HepG2 (cell line): ENCODE results near the gene TMEM98. TPM values are rescaled to one million over a fixed set of nuclear protein-coding genes. Genes with fewer than 3 reads are reported as not detected.
A peak's percentile ranks its signal among the peaks of the same experiment; 100 is the strongest.

Source experiments
- ADNP ChIP-seq: sonication (generic); formaldehyde crosslinking; IDR thresholded peaks from 2 replicates; pipeline ENCODE4 v1.4.0; 2020; ENCODE audit warnings: missing genetic modification reagents
- AKNA ChIP-seq: sonication (generic); formaldehyde crosslinking; IDR thresholded peaks from 2 replicates; pipeline ENCODE4 v1.4.0; 2020; ENCODE audit warnings: missing genetic modification reagents, borderline replicate concordance
- CEBPG ChIP-seq: IDR thresholded peaks from 2 replicates; pipeline ENCODE4 v1.6.1; 2016
- CTCF ChIP-seq: sonication (generic); formaldehyde crosslinking; IDR thresholded peaks from 2 replicates; pipeline ENCODE4 v1.5.0; 2020; ENCODE audit warnings: mild to moderate bottlenecking, missing genetic modification reagents, moderate library complexity
- FOXA1 ChIP-seq, 2 experiments: fragments of 450-650 bp in 1 of 2; sonication (generic) in 1 of 2; formaldehyde crosslinking in 1 of 2; IDR thresholded peaks; 2 replicates each; pipeline versions ENCODE4 v1.4.0 to v1.6.1; 2016 to 2020; ENCODE audit warnings: missing genetic modification reagents in 1 of 2
- KDM2A ChIP-seq: sonication (generic); formaldehyde crosslinking; IDR thresholded peaks from 2 replicates; pipeline ENCODE4 v1.4.0; 2020; ENCODE audit warnings: low read depth, missing genetic modification reagents, borderline replicate concordance
- MAZ ChIP-seq, 2 experiments: sonication (generic) in 1 of 2; formaldehyde crosslinking in 1 of 2; IDR thresholded peaks; 2 replicates each; pipeline versions ENCODE4 v1.5.0 to v1.6.1; 2012 to 2020; ENCODE audit warnings: low read depth in 2 of 2, mild to moderate bottlenecking in 2 of 2, borderline replicate concordance in 1 of 2, improper control_type of control experiment in 1 of 2, low read length in 1 of 2, missing genetic modification reagents in 1 of 2, moderate library complexity in 1 of 2
- MED1 ChIP-seq: sonication (generic); formaldehyde crosslinking; IDR thresholded peaks from 2 replicates; pipeline ENCODE4 v1.4.0; 2020; ENCODE audit warnings: missing genetic modification reagents
- PTBP1 ChIP-seq: fragments of 200-400 bp; formaldehyde crosslinking; IDR thresholded peaks from 2 replicates; pipeline ENCODE4 v1.6.1; 2018; ENCODE audit warnings: low read length, low read depth; ENCODE audit not compliant: poor library complexity, severe bottlenecking
- RBM22 ChIP-seq: fragments of 200-400 bp; formaldehyde crosslinking; optimal IDR thresholded peaks from 2 replicates; pipeline ENCODE3; 2017; ENCODE audit warnings: mild to moderate bottlenecking, low read length, moderate library complexity
- RELA ChIP-seq: sonication (generic); formaldehyde crosslinking; IDR thresholded peaks from 2 replicates; pipeline ENCODE4 v1.4.0; 2020; ENCODE audit warnings: missing genetic modification reagents
- RFXAP ChIP-seq: sonication (generic); formaldehyde crosslinking; IDR thresholded peaks from 2 replicates; pipeline ENCODE4 v1.4.0; 2020; ENCODE audit warnings: missing genetic modification reagents, borderline replicate concordance
- SALL1 ChIP-seq: sonication (generic); formaldehyde crosslinking; IDR thresholded peaks from 2 replicates; pipeline ENCODE4 v1.8.0; 2022; ENCODE audit warnings: mild to moderate bottlenecking, missing genetic modification reagents
- SRSF4 ChIP-seq: fragments of 200-400 bp; formaldehyde crosslinking; IDR thresholded peaks from one replicate; pipeline ENCODE4 v1.6.1; 2018; ENCODE audit warnings: mild to moderate bottlenecking, low read depth, low read length, moderate library complexity; ENCODE audit not compliant: poor library complexity, severe bottlenecking
- TEAD3 ChIP-seq: optimal IDR thresholded peaks from 2 replicates; pipeline ENCODE3; 2016; ENCODE audit warnings: borderline replicate concordance
- ZFX ChIP-seq: sonication (generic); formaldehyde crosslinking; IDR thresholded peaks from 2 replicates; pipeline ENCODE4 v1.4.0; 2020; ENCODE audit warnings: mild to moderate bottlenecking, low read depth, missing genetic modification reagents, moderate library complexity
- ZNF441 ChIP-seq: sonication (generic); formaldehyde crosslinking; IDR thresholded peaks from 2 replicates; pipeline ENCODE4 v1.7.0; 2021; ENCODE audit warnings: missing genetic modification reagents, borderline replicate concordance
- ZNF546 ChIP-seq: sonication (generic); formaldehyde crosslinking; conservative IDR thresholded peaks from 2 replicates; pipeline ENCODE4 v1.8.1; 2023; ENCODE audit warnings: mild to moderate bottlenecking, missing genetic modification reagents
- ZNF569 ChIP-seq: sonication (generic); formaldehyde crosslinking; IDR thresholded peaks from 2 replicates; pipeline ENCODE4 v1.5.0; 2020; ENCODE audit warnings: mild to moderate bottlenecking, missing genetic modification reagents, moderate library complexity, borderline replicate concordance
- ZNF614 ChIP-seq: IDR thresholded peaks from 2 replicates; pipeline ENCODE4 v1.6.1; 2018; ENCODE audit warnings: missing biosample characterization, missing genetic modification reagents, inconsistent platforms, borderline replicate concordance
- ZNF709 ChIP-seq: sonication (generic); formaldehyde crosslinking; IDR thresholded peaks from 2 replicates; pipeline ENCODE4 v1.5.0; 2020; ENCODE audit warnings: mild to moderate bottlenecking, missing genetic modification reagents
- ZNF768 ChIP-seq: sonication (generic); formaldehyde crosslinking; IDR thresholded peaks from 2 replicates; pipeline ENCODE4 v1.4.0; 2020; ENCODE audit warnings: missing genetic modification reagents
- ZNF788 ChIP-seq: sonication (generic); formaldehyde crosslinking; IDR thresholded peaks from 2 replicates; pipeline ENCODE4 v1.5.0; 2020; ENCODE audit warnings: mild to moderate bottlenecking, missing genetic modification reagents, borderline replicate concordance
- ZSCAN29 ChIP-seq: sonication (generic); formaldehyde crosslinking; conservative IDR thresholded peaks from 2 replicates; pipeline ENCODE4 v1.4.0; 2020; ENCODE audit warnings: mild to moderate bottlenecking, missing genetic modification reagents
- polyA plus RNA-seq, 8 experiments: library from polyadenylated mRNA; depleted of rRNA in 3 of 8; stranded (reverse) in 7 of 8; unstranded in 1 of 8; fragments of >200 nt; fragmentation: Illumina TruSeq in 4 of 8; extraction: Trizol in 4 of 8; gene quantifications; 2 replicates each; pipeline versions ENCODE4 v1.2.1 to v1.2.3, GENCODE V29; 2011 to 2016; ENCODE audit warnings: low read depth in 4 of 8, missing spikeins in 1 of 8, mixed read lengths in 1 of 8; ENCODE audit not compliant: insufficient read depth in 1 of 8
- total RNA-seq, 5 experiments: library from RNA; depleted of rRNA; stranded (reverse); fragments of >200 nt; fragmentation: Illumina TruSeq; extraction: Trizol; gene quantifications; 2 replicates each; pipeline ENCODE4 v1.2.3, GENCODE V29; 2016; ENCODE audit warnings: low read depth in 1 of 5

The TMEM98 gene
- total and polyA plus RNA-seq, 2 of the 13 experiments (the other 11 are each of a cell fraction or from before 2014, with no cell fraction given) = 103 to 175 TPM

- TF ChIP-seq AKNA (CRISPR knock-in tag) (no peak), ZNF441 (CRISPR knock-in tag) (no peak), ZNF788 (peak; percentile 69; the same call in 1 of the 2 replicates), ZNF614 (CRISPR knock-in tag) (no peak), ZFX (CRISPR knock-in tag) (peak; percentile 16; the same call in 1 of the 2 replicates), RBM22 (no peak), KDM2A (CRISPR knock-in tag) (peak; percentile 64), ZNF569 (CRISPR knock-in tag) (no peak), RELA (CRISPR knock-in tag) (no peak), SALL1 (peak; percentile 24; the same call in 1 of the 2 replicates), ADNP (no peak), CTCF (CRISPR knock-in tag) (peak; percentile 90), TEAD3 (peak; percentile 100), ZSCAN29 (CRISPR knock-in tag) (no peak), FOXA1 (IDR thresholded peaks at IDR 0.05) (no peak), FOXA1 (CRISPR knock-in tag; IDR thresholded peaks at IDR 0.05) (0 out of 2 replicates have a peak, but pooled peaks have one; percentile 9), ZNF546 (CRISPR knock-in tag) (no peak), CEBPG (CRISPR knock-in tag) (no peak), ZNF768 (CRISPR knock-in tag) (peak; percentile 36; the same call in 1 of the 2 replicates), SRSF4 (no peak), MED1 (CRISPR knock-in tag) (0 out of 2 replicates have a peak, but pooled peaks have one; percentile 17), RFXAP (0 out of 2 replicates have a peak, but pooled peaks have one; percentile 26), MAZ (IDR thresholded peaks at IDR 0.05; ENCODE audit: borderline replicate concordance, low read depth, low read length) (peak; percentile 45; the same call in 1 of the 2 replicates), MAZ (CRISPR knock-in tag; IDR thresholded peaks at IDR 0.05; ENCODE audit: low read depth) (peak; percentile 66; the same call in 1 of the 2 replicates), PTBP1 (peak; percentile 43), ZNF709 (CRISPR knock-in tag) (no peak)
These were observed 9.0 kb downstream of the TMEM98 start (continued) for GRCh38 chr17:32936894-32937500.
